AML-193 (cell line): ENCODE measurements around the gene CAMKK1.

ENCODE experiments used
- DNase-seq, 2 experiments: peaks; one replicate each; lab custom pipeline; 2025; lab: John Stamatoyannopoulos, UW

Gene CAMKK1

GRCh38 chr17:3896968-3897235 lies 4.0 kb upstream of the CAMKK1 start:
- DNase-seq: no peak

- no peak for DNase-seq
Measured at GRCh38 chr17:3896108-3896967, 3.5 kb upstream of the CAMKK1 start.

- no peak for DNase-seq
Measured at GRCh38 chr17:3895354-3895753, 2.5 kb upstream of the CAMKK1 start.

GRCh38 chr17:3894911-3895343 lies 2.1 kb upstream of the CAMKK1 start:
- no peak for DNase-seq

GRCh38 chr17:3894188-3894587 lies 1.3 kb upstream of the CAMKK1 start:
- DNase-seq: no peak

GRCh38 chr17:3893720-3894116 lies 865 bp upstream of the CAMKK1 start:
- no peak for DNase-seq

GRCh38 chr17:3892095-3892998 lies 506 bp downstream of the CAMKK1 start:
- peak; percentile 35 to 42 for DNase-seq

GRCh38 chr17:3891626-3892094 lies 1.2 kb downstream of the CAMKK1 start:
- no peak for DNase-seq

- no peak for DNase-seq
Measured at GRCh38 chr17:3890878-3891219, 2.0 kb downstream of the CAMKK1 start.

GRCh38 chr17:3890082-3890877 lies 2.6 kb downstream of the CAMKK1 start:
- DNase-seq: no peak

GRCh38 chr17:3889325-3890012 lies 3.4 kb downstream of the CAMKK1 start:
- no peak for DNase-seq

GRCh38 chr17:3888343-3889171 lies 4.3 kb downstream of the CAMKK1 start:
- no peak for DNase-seq

GRCh38 chr17:3887804-3888203 lies 5.0 kb downstream of the CAMKK1 start:
- DNase-seq: no peak

GRCh38 chr17:3887394-3887793 lies 5.5 kb downstream of the CAMKK1 start:
- no peak for DNase-seq

- DNase-seq: peak; percentile 5 to 19
Measured at GRCh38 chr17:3886776-3887175, 6.1 kb downstream of the CAMKK1 start.

GRCh38 chr17:3885970-3886369 lies 6.9 kb downstream of the CAMKK1 start:
- no peak for DNase-seq

GRCh38 chr17:3885271-3885670 lies 7.6 kb downstream of the CAMKK1 start:
- DNase-seq: no peak

GRCh38 chr17:3884188-3884587 lies 8.7 kb downstream of the CAMKK1 start:
- DNase-seq: no peak

- DNase-seq: no peak
Measured at GRCh38 chr17:3882276-3882675, 10.6 kb downstream of the CAMKK1 start.

GRCh38 chr17:3880983-3881382 lies 11.9 kb downstream of the CAMKK1 start:
- no peak for DNase-seq
